ENCODE data around the gene PID1. TPM values are rescaled to one million over a fixed set of nuclear protein-coding genes. Genes with fewer than 3 reads are reported as not detected.

PID1 gene
- total RNA-seq, 2 experiments from 2014 or later, result not detected

DNA sequence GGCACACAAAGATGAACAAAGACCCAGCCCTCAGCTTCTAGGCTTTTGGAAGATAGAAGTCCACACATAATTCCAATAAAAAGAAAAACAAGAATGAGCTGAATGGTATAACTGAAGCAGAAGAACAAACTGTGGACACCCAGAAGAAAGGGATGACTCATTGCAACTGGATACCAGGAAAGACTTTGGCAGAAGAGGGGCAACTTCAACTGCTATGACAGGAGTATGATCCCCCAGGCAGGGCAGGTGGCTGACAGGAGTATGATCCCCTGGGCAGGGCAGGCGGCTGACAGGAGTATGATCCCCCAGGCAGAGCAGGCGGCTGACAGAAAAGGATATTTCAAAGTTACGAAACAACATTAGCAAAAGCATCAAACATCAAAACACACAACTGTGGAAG is 21.6 kb downstream of the PID1 start:
- no TSS peak for BruUV-seq (replicated peaks)
- no peak overlapping the region for H3K4me2 ChIP-seq (ENCODE audit: low read length)
- H3K9me3 ChIP-seq (ENCODE audit: low read length), result no peaks in the 10 kb centered on the region
- TF ChIP-seq EZH2phosphoT487 (IDR thresholded peaks at IDR 0.05; ENCODE audit: borderline replicate concordance, low read depth, low read length) (no peak), CTCF (conservative IDR thresholded peaks at IDR 0.05; ENCODE audit: low read length) (no peak)
- no peak overlapping the region for H3K4me3 ChIP-seq (ENCODE audit: low read depth, low read length, poor library complexity, severe bottlenecking)
- no peaks in the 10 kb centered on the region for H3K36me3 ChIP-seq (ENCODE audit: insufficient read depth, low read length)
- DNase-seq (ENCODE audit: low spot score), result no peak
- intact Hi-C loops (cut with micrococcal nuclease; ENCODE audit: unreplicated experiment), result no loop called here
- H4K20me1 ChIP-seq (ENCODE audit: insufficient read depth, low read length), result no peaks in the 10 kb centered on the region
- no peaks in the 10 kb centered on the region for H3K79me2 ChIP-seq (ENCODE audit: insufficient read depth, low read depth, low read length)
- H3K9me2 ChIP-seq (ENCODE audit: insufficient read depth, low read length), result no peaks in the 10 kb centered on the region
- H3K4me1 ChIP-seq (ENCODE audit: insufficient read depth, low read length, poor library complexity, severe bottlenecking), result no peaks in the 10 kb centered on the region
- ChIA-PET CTCF (ENCODE audit: unreplicated experiment) (no interaction called here), POLR2A (interaction anchor here (0.8 kb wide), 1 partner anchor 51 kb away, joined by 3 read pairs; no protein-coding TSS in a partner anchor)
- H2AFZ ChIP-seq (ENCODE audit: low read length), result no peak overlapping the region
- H3K27ac ChIP-seq (ENCODE audit: low read depth, low read length, poor library complexity, severe bottlenecking), result no peak overlapping the region

DNA sequence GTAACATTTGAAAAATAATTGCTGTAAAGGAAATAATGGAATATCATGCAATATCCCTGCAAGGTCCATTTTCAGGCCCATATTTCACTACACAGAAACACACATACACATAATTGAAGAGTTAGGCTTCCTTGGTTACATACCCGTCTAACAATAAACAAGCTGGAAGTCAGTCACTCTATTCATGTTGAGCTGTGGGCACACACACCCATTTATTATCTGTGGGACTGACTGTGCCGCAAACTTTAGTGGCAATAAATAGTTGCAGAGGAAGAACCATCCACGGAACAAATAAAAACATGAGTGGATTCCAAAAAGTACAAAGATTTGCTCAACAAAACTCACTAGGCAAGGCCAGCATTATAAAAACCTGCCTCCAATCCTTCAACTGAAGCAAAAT is 24.8 kb downstream of the PID1 start:
- Histone ChIP-seq H3K9me3 (ENCODE audit: low read length) (no peaks in the 10 kb centered on the region), H3K27ac (ENCODE audit: low read depth, low read length, poor library complexity, severe bottlenecking) (no peak overlapping the region), H3K4me3 (ENCODE audit: low read depth, low read length, poor library complexity, severe bottlenecking) (no peak overlapping the region), H3K36me3 (ENCODE audit: insufficient read depth, low read length) (no peaks in the 10 kb centered on the region), H3K4me2 (ENCODE audit: low read length) (no peak overlapping the region), H3K4me1 (ENCODE audit: insufficient read depth, low read length, poor library complexity, severe bottlenecking) (no peaks in the 10 kb centered on the region), H2AFZ (ENCODE audit: low read length) (no peak overlapping the region), H4K20me1 (ENCODE audit: insufficient read depth, low read length) (no peaks in the 10 kb centered on the region), H3K79me2 (ENCODE audit: insufficient read depth, low read depth, low read length) (no peaks in the 10 kb centered on the region), H3K9me2 (ENCODE audit: insufficient read depth, low read length) (no peaks in the 10 kb centered on the region)
- TF ChIP-seq CTCF (conservative IDR thresholded peaks at IDR 0.05; ENCODE audit: low read length) (no peak), EZH2phosphoT487 (IDR thresholded peaks at IDR 0.05; ENCODE audit: borderline replicate concordance, low read depth, low read length) (no peak)
- intact Hi-C loops (cut with micrococcal nuclease; ENCODE audit: unreplicated experiment), result no loop called here
- CTCF ChIA-PET (ENCODE audit: unreplicated experiment), result no interaction called here
- POLR2A ChIA-PET, result no interaction called here
- DNase-seq (ENCODE audit: low spot score), result no peak
- BruUV-seq (replicated peaks), result no TSS peak

GRCh38 chr2:229244975-229245374 is 26.1 kb downstream of the PID1 start:
- POLR2A ChIA-PET, result interaction anchor here (1.0 kb wide), 1 partner anchor 271 kb away, joined by 3 read pairs; no protein-coding TSS in a partner anchor
- no peaks in the 10 kb centered on the region for H3K79me2 ChIP-seq (ENCODE audit: insufficient read depth, low read depth, low read length)
- no peaks in the 10 kb centered on the region for H3K36me3 ChIP-seq (ENCODE audit: insufficient read depth, low read length)
- H4K20me1 ChIP-seq (ENCODE audit: insufficient read depth, low read length), result no peaks in the 10 kb centered on the region
- TF ChIP-seq CTCF (conservative IDR thresholded peaks at IDR 0.05; ENCODE audit: low read length) (no peak), EZH2phosphoT487 (IDR thresholded peaks at IDR 0.05; ENCODE audit: borderline replicate concordance, low read depth, low read length) (no peak)
- no peaks in the 10 kb centered on the region for H3K4me1 ChIP-seq (ENCODE audit: insufficient read depth, low read length, poor library complexity, severe bottlenecking)
- no peaks in the 10 kb centered on the region for H3K9me2 ChIP-seq (ENCODE audit: insufficient read depth, low read length)
- H2AFZ ChIP-seq (ENCODE audit: low read length), result no peak overlapping the region
- H3K27ac ChIP-seq (ENCODE audit: low read depth, low read length, poor library complexity, severe bottlenecking), result no peak overlapping the region
- CTCF ChIA-PET (ENCODE audit: unreplicated experiment), result no interaction called here
- no TSS peak for BruUV-seq (replicated peaks)
- no peak overlapping the region for H3K4me3 ChIP-seq (ENCODE audit: low read depth, low read length, poor library complexity, severe bottlenecking)
- DNase-seq (ENCODE audit: low spot score), result no peak
- intact Hi-C loops (cut with micrococcal nuclease; ENCODE audit: unreplicated experiment), result no loop called here
- H3K9me3 ChIP-seq (ENCODE audit: low read length), result no peaks in the 10 kb centered on the region
- H3K4me2 ChIP-seq (ENCODE audit: low read length), result no peak overlapping the region

Measured in OCI-LY7 (cell line).